MG63 (cell line): ENCODE results near the gene USP49. TPM values are rescaled to one million over a fixed set of nuclear protein-coding genes. Genes with fewer than 3 reads are reported as not detected.
"Not testable (repeated sequence)": the region's sequence is repeated elsewhere in the genome, so short reads cannot be mapped to it uniquely, and the experiment has no call there.

Source experiments
- DNase-seq: peaks from one replicate; pipeline ENCODE4 v3.0.0-alpha.2; 2020
- H3K27me3 ChIP-seq: fragments of 250-450 bp; sonication (Bioruptor Pico); 2 replicates; pipeline ENCODE4 v1.5.1; 2020; ENCODE audit warnings: mild to moderate bottlenecking, moderate library complexity
- H3K36me3 ChIP-seq: fragments of 250-450 bp; sonication (Bioruptor Pico); 2 replicates; pipeline ENCODE4 v1.5.1; 2020; ENCODE audit warnings: mild to moderate bottlenecking, moderate library complexity
- H3K4me3 ChIP-seq: fragments of 250-450 bp; sonication (Bioruptor Pico); 2 replicates; pipeline ENCODE4 v1.5.1; 2020; ENCODE audit warnings: mild to moderate bottlenecking, moderate library complexity
- H3K9me3 ChIP-seq: fragments of 250-450 bp; sonication (Bioruptor Pico); 2 replicates; pipeline ENCODE4 v1.5.1; 2020; ENCODE audit warnings: mild to moderate bottlenecking, moderate library complexity
- total RNA-seq: library from RNA; depleted of rRNA; stranded (reverse); fragments of >200 nt; shearing (Covaris generic); gene quantifications from 2 replicates; pipeline ENCODE4 v1.2.3, GENCODE V29; 2014; ENCODE audit warnings: low replicate concordance

Gene USP49
- total RNA-seq, 1 experiment from 2014 or later: 1.3 TPM

- H3K36me3 ChIP-seq: no peaks in the 10 kb centered on the region
- DNase-seq: no peak
- no peaks in the 10 kb centered on the region for H3K9me3 ChIP-seq
- no peaks in the 10 kb centered on the region for H3K27me3 ChIP-seq
- H3K4me3 ChIP-seq: no peak overlapping the region
These were observed 113.8 kb downstream of the USP49 start for GRCh38 chr6:41781366-41781730.

- H3K27me3 ChIP-seq: no peaks in the 10 kb centered on the region
- H3K9me3 ChIP-seq: no peaks in the 10 kb centered on the region
- no peaks in the 10 kb centered on the region for H3K36me3 ChIP-seq
- peak; percentile 18 for DNase-seq
- H3K4me3 ChIP-seq: peak within 1 kb of the TSS; percentile 53
These were observed 114.4 kb downstream of the USP49 start, which contains the start of gene PRICKLE4 for GRCh38 chr6:41780551-41781365. TSS of gene PRICKLE4 (plus strand) at chr6:41780782. CDS start at chr6:41783474, 2,692 bp downstream.

GRCh38 chr6:41779788-41780550, 115.2 kb downstream of the USP49 start, which contains the start of gene FRS3:
TSS of gene FRS3 (minus strand) at chr6:41779900. CDS start at chr6:41776987, 2,913 bp downstream.
- Histone ChIP-seq H3K4me3 (peak within 1 kb of the TSS; percentile 53), H3K36me3 (no peaks in the 10 kb centered on the region), H3K27me3 (no peaks in the 10 kb centered on the region), H3K9me3 (no peaks in the 10 kb centered on the region)
- DNase-seq: peak; percentile 89

- Histone ChIP-seq H3K36me3 (no peaks in the 10 kb centered on the region), H3K27me3 (no peaks in the 10 kb centered on the region), H3K9me3 (no peaks in the 10 kb centered on the region), H3K4me3 (peak overlapping the region; percentile 53)
- no peak for DNase-seq
These were observed 115.8 kb downstream of the USP49 start for GRCh38 chr6:41779336-41779735.

DNA sequence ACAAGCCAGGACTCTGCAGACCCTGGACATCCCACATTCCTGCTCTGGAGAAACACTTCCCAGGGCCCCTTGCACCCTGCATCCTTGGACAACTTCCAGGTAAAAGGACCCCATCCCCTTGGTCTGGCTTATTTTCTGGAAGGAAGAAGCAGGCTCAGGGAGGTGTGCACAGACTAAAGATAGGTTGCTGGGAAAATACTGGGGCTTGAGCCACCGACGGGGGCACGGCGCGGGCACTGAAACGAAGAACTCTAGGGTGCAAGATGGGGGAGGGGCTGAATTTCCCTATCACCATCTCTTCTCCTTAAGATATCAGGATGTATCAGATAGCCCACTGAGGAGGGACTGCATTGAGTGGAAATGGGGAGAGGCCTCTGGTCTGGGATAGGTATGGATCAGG, 116.3 kb downstream of the USP49 start:
- H3K36me3 ChIP-seq: no peaks in the 10 kb centered on the region
- H3K9me3 ChIP-seq: no peaks in the 10 kb centered on the region
- DNase-seq: no peak
- peak overlapping the region; percentile 53 for H3K4me3 ChIP-seq
- no peaks in the 10 kb centered on the region for H3K27me3 ChIP-seq

DNA sequence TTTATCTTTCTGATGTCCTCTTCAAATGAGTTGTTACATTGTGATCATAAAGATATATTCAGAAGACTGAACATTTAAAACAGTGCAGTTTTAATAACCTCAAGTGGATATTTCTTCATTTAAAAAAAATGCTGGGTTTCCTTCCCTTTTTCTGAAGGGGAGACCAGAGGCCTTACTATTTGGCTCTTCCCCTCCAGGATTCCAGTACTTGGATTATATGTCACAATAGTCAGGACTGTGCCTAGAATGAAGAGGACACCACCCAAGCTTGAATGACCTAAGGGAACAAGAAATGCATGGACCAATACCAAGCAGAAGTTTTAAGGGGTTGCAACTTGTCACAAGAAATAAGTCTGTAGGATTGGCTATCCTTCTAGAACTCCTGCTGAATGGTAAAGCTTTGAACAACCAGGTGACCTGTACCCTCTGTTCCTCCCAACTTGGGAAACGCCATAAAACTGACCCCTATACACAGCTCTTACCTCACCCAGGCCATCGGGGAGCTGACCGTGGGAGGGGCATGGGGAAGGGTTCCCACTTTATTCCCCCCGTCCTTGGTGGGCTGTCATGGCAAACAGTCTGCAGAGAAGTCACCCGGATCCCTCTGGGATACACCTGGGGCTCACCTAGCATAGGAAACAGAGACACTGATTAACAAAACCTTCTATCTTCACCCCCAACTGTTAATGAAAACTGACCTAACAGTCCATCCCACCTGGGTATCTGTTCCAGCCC, 117.5 kb downstream of the USP49 start:
- no peaks in the 10 kb centered on the region for H3K27me3 ChIP-seq

DNA sequence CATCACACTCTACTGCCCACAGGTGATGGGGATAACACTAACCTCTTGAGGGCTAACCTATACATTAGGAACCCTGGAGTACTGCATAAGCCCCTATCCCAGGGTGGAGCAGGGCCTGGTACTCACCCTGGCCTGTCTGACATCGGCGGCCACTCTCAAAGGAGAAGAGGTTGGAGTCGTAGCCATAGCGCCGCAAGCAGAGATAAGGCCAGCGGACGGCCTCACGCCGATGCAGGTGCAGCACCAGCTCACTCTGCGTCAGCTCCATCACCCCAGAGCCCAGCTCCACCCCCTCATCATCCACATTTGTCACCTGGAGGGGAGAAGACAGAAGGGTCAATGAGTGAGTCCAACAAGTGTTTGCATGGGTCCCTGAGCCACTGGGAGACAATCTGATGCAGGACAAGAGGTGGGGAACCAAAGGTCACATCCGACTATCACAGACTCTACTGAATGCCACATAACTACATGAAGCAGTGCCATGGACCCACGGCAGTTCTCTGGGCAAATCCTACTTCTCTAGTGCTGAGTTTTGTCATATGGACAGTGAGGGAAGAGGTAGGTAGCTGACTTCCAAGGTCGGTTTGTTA, 119.8 kb downstream of the USP49 start:
- H3K4me3 ChIP-seq: no peak overlapping the region
- H3K27me3 ChIP-seq: no peaks in the 10 kb centered on the region
- no peaks in the 10 kb centered on the region for H3K36me3 ChIP-seq
- no peak for DNase-seq
- no peaks in the 10 kb centered on the region for H3K9me3 ChIP-seq

More for the DNA sequence above, 117.5 kb downstream of the USP49 start:
- Histone ChIP-seq H3K4me3 (no peak overlapping the region), H3K36me3 (no peaks in the 10 kb centered on the region), H3K9me3 (no peaks in the 10 kb centered on the region)
- DNase-seq: no peak

- no peaks in the 10 kb centered on the region for H3K36me3 ChIP-seq
- no peaks in the 10 kb centered on the region for H3K27me3 ChIP-seq
- H3K9me3 ChIP-seq: no peaks in the 10 kb centered on the region
- DNase-seq: peak; percentile 8
- H3K4me3 ChIP-seq: no peak overlapping the region
These were observed 120.3 kb downstream of the USP49 start for GRCh38 chr6:41774841-41775240.

DNA sequence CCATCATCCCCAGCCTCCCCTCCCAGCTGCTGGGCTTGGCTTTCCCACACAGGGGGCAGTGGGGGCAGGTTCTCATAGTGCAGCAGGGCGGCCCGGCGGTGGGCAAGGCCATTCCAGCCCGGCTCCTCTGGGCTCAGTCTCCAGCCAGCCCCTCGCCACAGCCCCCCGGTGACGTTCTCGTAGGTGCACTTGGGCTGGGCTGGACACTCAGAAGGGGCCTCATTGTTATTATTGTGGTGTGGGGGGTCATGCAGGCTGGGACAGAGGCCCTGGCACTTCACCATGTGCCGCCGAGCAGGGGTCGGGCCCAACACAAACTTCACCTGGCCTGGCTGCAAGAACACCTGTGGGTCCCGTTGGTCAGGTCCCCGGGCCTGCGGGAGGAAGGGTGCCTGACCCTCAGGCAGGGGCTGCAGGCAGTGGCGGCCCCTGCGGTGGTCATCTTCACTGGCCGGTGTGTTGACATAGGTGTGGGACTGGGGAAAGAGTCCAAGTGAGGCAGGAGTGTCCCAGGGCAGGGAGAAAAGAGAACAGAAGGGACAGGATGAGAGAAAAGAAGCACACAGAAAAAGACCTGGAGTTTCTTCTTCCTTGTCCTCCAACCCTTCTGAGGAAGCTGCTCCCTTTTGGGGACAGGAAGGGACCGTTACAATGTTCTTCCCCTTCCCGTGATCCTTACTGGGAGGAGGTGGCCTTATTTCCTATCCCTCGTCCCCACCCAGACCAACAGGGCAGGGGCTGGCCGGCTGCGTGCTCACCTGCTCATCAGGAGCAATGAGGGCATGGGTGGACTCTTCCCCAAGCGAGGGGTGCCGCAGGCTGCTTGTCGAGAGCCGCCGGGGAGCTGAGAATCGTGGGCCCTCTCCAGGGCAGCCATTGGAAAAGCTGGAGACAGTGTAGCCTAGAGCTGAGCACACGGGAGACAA, 123.9 kb downstream of the USP49 start:
- H3K27me3 ChIP-seq: no peaks in the 10 kb centered on the region

DNA sequence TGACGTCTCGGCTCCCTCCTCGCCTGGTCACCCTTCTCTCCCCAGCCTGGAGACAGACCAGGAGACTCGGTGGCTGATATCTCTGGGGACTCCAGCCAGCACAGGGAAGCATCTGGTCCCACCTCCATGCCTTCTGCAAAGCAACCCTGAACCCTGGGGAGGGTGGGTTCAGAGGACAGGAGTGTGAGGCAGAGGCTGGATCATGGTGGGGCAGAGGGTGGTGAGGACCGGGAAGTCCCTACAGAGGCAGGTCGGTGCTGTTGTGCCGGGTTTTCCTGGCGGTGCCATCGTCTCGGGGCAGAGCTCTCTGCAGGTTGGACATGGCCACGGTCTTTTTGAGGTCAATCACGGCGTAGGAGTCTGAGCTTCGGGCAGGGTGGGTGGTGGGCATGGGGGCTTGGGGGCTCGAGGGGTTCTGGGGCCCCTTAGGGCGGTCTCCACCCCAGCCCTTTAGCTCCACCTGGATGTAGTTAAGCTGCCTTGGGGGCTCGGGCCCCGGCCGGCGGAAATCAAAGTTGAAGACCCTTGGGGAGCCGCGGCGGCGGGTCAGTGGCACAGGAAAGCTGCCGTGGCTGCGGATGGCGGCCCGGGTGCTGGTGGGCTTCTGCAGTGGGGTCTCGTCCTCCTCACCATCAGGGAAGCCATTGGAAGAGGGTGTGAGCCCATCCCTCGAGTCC, 124.7 kb downstream of the USP49 start:
- DNase-seq: no peak

More for the DNA sequence above, 123.9 kb downstream of the USP49 start:
- Histone ChIP-seq H3K9me3 (no peaks in the 10 kb centered on the region), H3K4me3 (no peak overlapping the region), H3K36me3 (no peaks in the 10 kb centered on the region)
- no peak for DNase-seq

GRCh38 chr6:41769376-41769775, 125.8 kb downstream of the USP49 start:
- no peak overlapping the region for H3K4me3 ChIP-seq

More for the DNA sequence above, 124.7 kb downstream of the USP49 start:
- Histone ChIP-seq H3K9me3 (no peaks in the 10 kb centered on the region), H3K36me3 (no peaks in the 10 kb centered on the region), H3K27me3 (no peaks in the 10 kb centered on the region), H3K4me3 (no peak overlapping the region)

DNA sequence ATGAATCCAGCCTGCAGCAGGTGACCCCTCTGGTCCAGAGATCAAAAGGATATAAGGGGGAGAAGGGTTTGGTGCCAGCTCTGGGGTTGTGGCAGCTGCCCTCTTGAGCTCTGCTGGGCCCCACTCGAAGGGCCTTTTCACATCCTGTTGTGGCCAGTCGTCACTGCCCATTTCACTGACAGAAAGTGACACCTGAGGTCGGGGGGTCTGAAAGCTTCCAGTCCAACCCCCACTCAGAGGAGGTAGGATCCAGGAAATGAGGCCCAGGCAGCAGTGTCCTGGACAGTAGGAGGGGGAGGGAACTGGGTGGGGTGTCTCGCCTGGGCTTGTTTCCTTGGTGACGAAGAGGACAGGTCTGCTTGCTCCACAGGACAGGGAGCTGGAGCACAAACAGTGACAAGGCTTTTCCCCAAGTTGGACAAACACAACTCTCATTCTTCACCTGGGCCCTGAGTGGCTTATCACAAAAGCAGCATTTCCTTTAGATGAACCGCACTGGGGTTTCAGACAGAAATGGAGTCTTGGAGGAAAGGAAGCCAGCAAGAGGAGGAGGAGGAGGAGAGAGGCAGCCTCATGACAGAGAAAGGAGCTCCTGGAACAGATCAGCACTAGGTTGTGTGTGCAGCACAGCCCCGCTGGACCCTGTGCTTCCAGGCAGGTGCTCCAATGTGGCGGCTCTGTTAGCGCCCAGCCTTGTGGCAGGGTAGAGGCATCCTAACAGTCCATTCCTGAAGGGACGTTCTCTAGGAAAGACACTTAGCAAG, 126.4 kb downstream of the USP49 start:
- no peaks in the 10 kb centered on the region for H3K27me3 ChIP-seq
- no peaks in the 10 kb centered on the region for H3K36me3 ChIP-seq
- H3K9me3 ChIP-seq: no peaks in the 10 kb centered on the region
- no peak for DNase-seq
- H3K4me3 ChIP-seq: no peak overlapping the region

More at GRCh38 chr6:41769376-41769775, 125.8 kb downstream of the USP49 start:
- Histone ChIP-seq H3K36me3 (no peaks in the 10 kb centered on the region), H3K9me3 (no peaks in the 10 kb centered on the region), H3K27me3 (no peaks in the 10 kb centered on the region)
- DNase-seq: no peak

DNA sequence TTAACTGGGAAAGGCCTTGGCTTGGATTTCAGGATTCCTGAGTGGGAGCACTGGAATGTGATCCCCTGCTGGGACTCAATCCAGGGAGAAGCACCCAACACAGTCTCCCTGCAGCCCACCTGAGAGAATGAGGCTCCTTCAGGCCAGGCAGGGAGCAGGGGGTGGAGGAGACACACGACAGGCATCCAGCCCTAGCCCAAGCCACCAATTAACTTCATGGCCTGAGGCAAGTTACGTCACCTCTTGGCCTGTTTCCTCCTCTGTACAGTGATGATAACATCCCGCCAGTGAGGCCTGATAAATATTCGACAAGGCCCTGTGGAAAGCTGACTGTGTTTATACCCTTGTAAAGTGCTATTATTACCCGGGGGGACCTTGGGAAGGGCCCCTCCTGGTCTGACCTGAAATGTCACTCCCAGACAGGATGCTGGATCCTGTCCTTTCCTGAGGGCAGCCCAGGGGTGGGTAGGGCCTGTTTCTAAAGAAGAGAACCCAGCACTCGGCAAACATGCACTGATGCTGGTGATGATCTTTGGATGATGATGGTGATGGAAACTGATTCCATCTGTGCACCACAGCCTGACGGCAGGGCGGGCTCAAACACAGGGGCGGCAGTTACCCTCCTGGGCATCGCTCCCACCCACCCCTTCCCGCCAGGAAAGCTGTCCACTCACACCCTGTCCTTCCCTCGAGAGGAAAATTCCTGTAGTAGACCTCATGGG, 127.9 kb downstream of the USP49 start:
- Histone ChIP-seq H3K27me3 (no peaks in the 10 kb centered on the region), H3K36me3 (no peaks in the 10 kb centered on the region), H3K4me3 (no peak overlapping the region), H3K9me3 (no peaks in the 10 kb centered on the region)
- DNase-seq: peak; percentile 64

- peak; percentile 22 for DNase-seq
- H3K36me3 ChIP-seq, H3K4me3 ChIP-seq, H3K9me3 ChIP-seq, H3K27me3 ChIP-seq: not testable (repeated sequence)
These were observed 129.0 kb downstream of the USP49 start for GRCh38 chr6:41766043-41766664.
